Measurements from ENCODE around the gene ACSS1.

ACSS1 gene

GRCh38 chr20:25049261-25050060, 8.5 kb downstream of the ACSS1 start:
- H3K27me3 ChIP-seq (ENCODE audit: insufficient read depth, insufficient read length): peaks cover 2% of the 10 kb centered on the region
- peaks cover 2% of the 10 kb centered on the region for H3K4me1 ChIP-seq (ENCODE audit: insufficient read depth, insufficient read length)
- no peak for DNase-seq (ENCODE audit: low read depth, low spot score)
- H3K9ac ChIP-seq (ENCODE audit: insufficient read length, low read depth): no peak overlapping the region
- no peak overlapping the region for H3K4me3 ChIP-seq (ENCODE audit: insufficient read length, low read depth)
- no peaks in the 10 kb centered on the region for H3K9me3 ChIP-seq (ENCODE audit: insufficient read depth, low read length)
- H3K36me3 ChIP-seq (ENCODE audit: insufficient read depth, insufficient read length, low read length): no peaks in the 10 kb centered on the region
- TF ChIP-seq ZNF274 (IDR thresholded peaks at IDR 0.05; ENCODE audit: low read depth, low read length) (no peak), YY1 (IDR thresholded peaks at IDR 0.05; ENCODE audit: insufficient read depth, insufficient read length) (no peak), SUZ12 (IDR thresholded peaks at IDR 0.05; ENCODE audit: extremely low read depth, insufficient read depth, insufficient read length) (no peak)

GRCh38 chr20:25048519-25048952, 9.4 kb downstream of the ACSS1 start:
- no peak for TF ChIP-seq YY1 (IDR thresholded peaks at IDR 0.05; ENCODE audit: insufficient read depth, insufficient read length)
- no peak for TF ChIP-seq ZNF274 (IDR thresholded peaks at IDR 0.05; ENCODE audit: low read depth, low read length)
- TF ChIP-seq SUZ12 (IDR thresholded peaks at IDR 0.05; ENCODE audit: extremely low read depth, insufficient read depth, insufficient read length): no peak
- no peak for DNase-seq (ENCODE audit: low read depth, low spot score)
- Histone ChIP-seq H3K9me3 (ENCODE audit: insufficient read depth, low read length) (no peaks in the 10 kb centered on the region), H3K4me3 (ENCODE audit: insufficient read length, low read depth) (no peak overlapping the region), H3K36me3 (ENCODE audit: insufficient read depth, insufficient read length, low read length) (no peaks in the 10 kb centered on the region), H3K9ac (ENCODE audit: insufficient read length, low read depth) (no peak overlapping the region), H3K27me3 (ENCODE audit: insufficient read depth, insufficient read length) (no peaks in the 10 kb centered on the region), H3K4me1 (ENCODE audit: insufficient read depth, insufficient read length) (peaks cover 2% of the 10 kb centered on the region)

- DNase-seq (ENCODE audit: low read depth, low spot score): no peak
- H3K4me1 ChIP-seq (ENCODE audit: insufficient read depth, insufficient read length): peaks cover 2% of the 10 kb centered on the region
Observed at GRCh38 chr20:25047766-25048165, 10.2 kb downstream of the ACSS1 start.

DNA sequence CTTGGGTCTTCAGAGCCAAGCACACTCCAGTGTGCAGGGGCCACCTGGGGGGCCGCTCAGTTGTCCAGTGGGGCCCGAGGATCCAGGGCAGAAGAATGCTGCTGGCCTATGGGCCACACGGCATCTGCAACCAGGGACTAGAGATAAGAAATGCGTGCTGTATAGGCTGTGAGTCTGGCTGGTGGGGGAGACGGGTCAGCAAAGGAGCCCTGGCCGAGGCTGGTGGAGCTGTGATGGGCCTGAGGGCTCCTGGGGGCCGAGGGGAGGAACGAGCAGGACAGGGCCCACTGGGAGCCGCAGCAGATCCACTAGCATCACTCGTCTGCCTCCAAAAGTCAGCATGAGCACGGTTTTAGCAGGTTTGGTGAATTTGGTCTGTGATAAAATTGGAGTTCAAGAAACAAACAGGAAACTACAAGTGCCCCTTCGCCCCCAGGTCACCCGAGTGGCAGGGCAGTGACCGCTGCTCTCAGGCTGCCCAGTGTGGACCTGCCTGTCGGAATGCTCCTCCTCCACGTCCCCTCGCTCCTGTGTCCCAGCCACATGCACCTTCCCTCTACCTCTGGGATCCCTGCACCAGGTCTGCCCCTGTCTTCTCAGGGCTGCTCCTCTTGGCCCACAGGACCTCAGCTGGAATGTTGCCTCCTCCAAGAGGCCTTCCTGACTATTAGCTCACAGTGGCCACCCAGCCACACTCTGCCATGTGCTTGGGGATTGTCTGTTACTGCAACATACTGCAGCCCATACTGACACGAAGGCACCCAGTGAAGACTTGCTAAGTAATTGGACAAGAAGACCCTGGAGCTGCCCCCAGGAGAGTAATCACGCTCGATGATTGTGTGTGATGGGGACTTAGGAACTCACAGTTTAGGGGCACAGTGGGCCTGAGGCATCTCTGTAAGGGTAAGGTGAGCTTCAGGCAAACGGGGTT, 10.9 kb downstream of the ACSS1 start:
- no peaks in the 10 kb centered on the region for H3K27me3 ChIP-seq (ENCODE audit: insufficient read depth, insufficient read length)
- H3K9ac ChIP-seq (ENCODE audit: insufficient read length, low read depth): no peak overlapping the region
- TF ChIP-seq YY1 (IDR thresholded peaks at IDR 0.05; ENCODE audit: insufficient read depth, insufficient read length) (no peak), SUZ12 (IDR thresholded peaks at IDR 0.05; ENCODE audit: extremely low read depth, insufficient read depth, insufficient read length) (no peak), ZNF274 (IDR thresholded peaks at IDR 0.05; ENCODE audit: low read depth, low read length) (no peak)
- H3K4me1 ChIP-seq (ENCODE audit: insufficient read depth, insufficient read length): no peaks in the 10 kb centered on the region
- DNase-seq (ENCODE audit: low read depth, low spot score): no peak
- no peaks in the 10 kb centered on the region for H3K36me3 ChIP-seq (ENCODE audit: insufficient read depth, insufficient read length, low read length)
- H3K4me3 ChIP-seq (ENCODE audit: insufficient read length, low read depth): no peak overlapping the region
- no peaks in the 10 kb centered on the region for H3K9me3 ChIP-seq (ENCODE audit: insufficient read depth, low read length)

More at GRCh38 chr20:25047766-25048165, 10.2 kb downstream of the ACSS1 start:
- Histone ChIP-seq H3K4me3 (ENCODE audit: insufficient read length, low read depth) (no peak overlapping the region), H3K9me3 (ENCODE audit: insufficient read depth, low read length) (no peaks in the 10 kb centered on the region), H3K9ac (ENCODE audit: insufficient read length, low read depth) (no peak overlapping the region), H3K36me3 (ENCODE audit: insufficient read depth, insufficient read length, low read length) (no peaks in the 10 kb centered on the region), H3K27me3 (ENCODE audit: insufficient read depth, insufficient read length) (no peaks in the 10 kb centered on the region)
- TF ChIP-seq YY1 (IDR thresholded peaks at IDR 0.05; ENCODE audit: insufficient read depth, insufficient read length): no peak
- TF ChIP-seq ZNF274 (IDR thresholded peaks at IDR 0.05; ENCODE audit: low read depth, low read length): no peak
- no peak for TF ChIP-seq SUZ12 (IDR thresholded peaks at IDR 0.05; ENCODE audit: extremely low read depth, insufficient read depth, insufficient read length)

DNA sequence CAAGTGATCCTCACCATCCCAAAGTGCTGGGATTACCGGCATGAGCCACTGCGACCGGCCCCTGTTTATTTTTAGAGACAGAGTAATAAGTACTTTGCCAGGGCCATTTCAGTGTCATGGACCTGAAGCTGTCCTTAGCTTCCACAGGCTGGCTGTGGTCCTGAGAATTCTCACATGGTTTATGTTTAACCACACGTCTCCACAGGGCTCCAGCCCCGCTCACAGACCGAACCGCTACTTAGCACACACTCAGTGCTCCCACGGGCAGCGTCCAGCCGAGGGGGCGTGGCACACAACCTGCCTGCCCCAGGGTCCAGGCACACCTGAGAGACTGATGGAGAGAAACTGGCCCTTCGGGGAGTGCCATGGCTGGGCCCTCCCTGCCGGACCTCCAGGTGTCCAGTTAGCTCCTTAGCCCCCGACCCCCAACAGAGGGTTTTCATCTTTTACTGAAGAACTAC, 11.7 kb downstream of the ACSS1 start:
- no peak for DNase-seq (ENCODE audit: low read depth, low spot score)
- no peaks in the 10 kb centered on the region for H3K27me3 ChIP-seq (ENCODE audit: insufficient read depth, insufficient read length)
- no peaks in the 10 kb centered on the region for H3K9me3 ChIP-seq (ENCODE audit: insufficient read depth, low read length)
- no peaks in the 10 kb centered on the region for H3K36me3 ChIP-seq (ENCODE audit: insufficient read depth, insufficient read length, low read length)
- no peak overlapping the region for H3K4me3 ChIP-seq (ENCODE audit: insufficient read length, low read depth)
- H3K4me1 ChIP-seq (ENCODE audit: insufficient read depth, insufficient read length): no peaks in the 10 kb centered on the region
- no peak for TF ChIP-seq ZNF274 (IDR thresholded peaks at IDR 0.05; ENCODE audit: low read depth, low read length)
- TF ChIP-seq YY1 (IDR thresholded peaks at IDR 0.05; ENCODE audit: insufficient read depth, insufficient read length): no peak
- no peak for TF ChIP-seq SUZ12 (IDR thresholded peaks at IDR 0.05; ENCODE audit: extremely low read depth, insufficient read depth, insufficient read length)
- H3K9ac ChIP-seq (ENCODE audit: insufficient read length, low read depth): no peak overlapping the region

GRCh38 chr20:25045343-25045712, 12.6 kb downstream of the ACSS1 start:
- H3K9ac ChIP-seq (ENCODE audit: insufficient read length, low read depth): no peak overlapping the region
- TF ChIP-seq SUZ12 (IDR thresholded peaks at IDR 0.05; ENCODE audit: extremely low read depth, insufficient read depth, insufficient read length) (no peak), ZNF274 (IDR thresholded peaks at IDR 0.05; ENCODE audit: low read depth, low read length) (no peak), YY1 (IDR thresholded peaks at IDR 0.05; ENCODE audit: insufficient read depth, insufficient read length) (no peak)
- no peaks in the 10 kb centered on the region for H3K4me1 ChIP-seq (ENCODE audit: insufficient read depth, insufficient read length)
- H3K36me3 ChIP-seq (ENCODE audit: insufficient read depth, insufficient read length, low read length): no peaks in the 10 kb centered on the region
- no peak for DNase-seq (ENCODE audit: low read depth, low spot score)
- H3K4me3 ChIP-seq (ENCODE audit: insufficient read length, low read depth): no peak overlapping the region
- H3K9me3 ChIP-seq (ENCODE audit: insufficient read depth, low read length): no peaks in the 10 kb centered on the region
- H3K27me3 ChIP-seq (ENCODE audit: insufficient read depth, insufficient read length): no peaks in the 10 kb centered on the region
